ENCODE results near the gene KAT2A. TPM values are rescaled to one million over a fixed set of nuclear protein-coding genes. Genes with fewer than 3 reads are reported as not detected.

Gene KAT2A
- total RNA-seq, 1 donor from 2014 or later, result 86.2 TPM

DNA sequence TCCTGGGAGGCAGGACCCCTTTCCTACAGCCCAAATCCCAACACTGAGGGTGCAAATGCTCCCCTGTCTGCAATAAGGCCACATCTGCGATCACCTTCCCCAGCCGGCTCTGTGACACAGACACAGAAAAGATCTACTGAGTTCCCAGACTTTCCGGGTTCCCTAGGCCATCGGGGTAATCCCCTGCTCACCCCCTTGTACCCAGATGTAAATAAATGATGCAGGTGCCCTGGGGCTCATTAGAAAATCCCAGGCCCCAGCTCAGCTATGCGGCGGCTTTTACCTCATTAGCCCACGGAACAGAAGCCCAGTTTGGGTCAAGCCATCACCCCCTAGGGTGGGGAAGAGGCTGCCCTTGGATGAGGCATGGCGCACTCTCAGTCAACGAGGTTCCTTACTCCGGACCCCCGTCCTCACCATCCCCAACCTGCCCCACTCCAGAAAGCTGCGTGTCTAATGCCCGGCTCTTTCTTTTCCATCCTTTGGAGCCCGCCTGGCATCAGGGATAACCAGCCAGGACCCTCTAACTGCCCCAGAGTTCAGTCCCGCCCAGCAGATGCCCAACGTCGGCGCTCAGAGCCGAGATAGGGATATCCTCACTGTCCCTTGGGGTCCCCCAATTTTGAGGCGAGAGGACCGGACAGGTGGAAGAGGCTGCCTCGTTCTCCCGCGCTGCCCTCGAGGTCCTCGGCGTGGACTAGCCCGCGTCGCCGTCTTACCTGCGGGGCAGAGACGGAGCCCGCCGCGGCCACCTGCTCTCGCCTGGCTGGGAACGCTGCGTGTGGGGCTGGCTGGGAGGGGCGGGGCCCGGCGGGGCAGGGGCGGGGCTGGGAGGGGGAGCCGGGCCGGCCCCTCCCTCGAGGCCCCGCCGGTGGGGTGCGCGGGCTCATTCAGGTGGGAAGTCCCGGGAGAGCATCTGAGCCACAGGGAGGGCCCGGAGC, 23.2 kb downstream of the KAT2A start, which contains the start of gene ZNF385C:
Gene ZNF385C, minus strand, starts transcription at position 783 of the 941 bp plus-strand sequence. CDS start 35,417 bp downstream, outside the sequence.
- H3K27ac Mint-ChIP-seq, result no peak within 1 kb of the TSS
- H3K36me3 Mint-ChIP-seq, result no peaks in the 10 kb centered on the region
- no peaks in the 10 kb centered on the region for H3K9me3 Mint-ChIP-seq
- peaks cover 60% of the 10 kb centered on the region for H3K27me3 Mint-ChIP-seq (ENCODE audit: low read depth)
- DNase-seq (ENCODE audit: low spot score in 2 of 2, unreplicated experiment in 2 of 2), result no peak
- no peak within 1 kb of the TSS for H3K4me3 Mint-ChIP-seq
- TF ChIP-seq CTCF (IDR thresholded peaks at IDR 0.05; ENCODE audit: unreplicated experiment), result no peak
- H3K4me1 Mint-ChIP-seq, result peaks cover 8% of the 10 kb centered on the region

DNA sequence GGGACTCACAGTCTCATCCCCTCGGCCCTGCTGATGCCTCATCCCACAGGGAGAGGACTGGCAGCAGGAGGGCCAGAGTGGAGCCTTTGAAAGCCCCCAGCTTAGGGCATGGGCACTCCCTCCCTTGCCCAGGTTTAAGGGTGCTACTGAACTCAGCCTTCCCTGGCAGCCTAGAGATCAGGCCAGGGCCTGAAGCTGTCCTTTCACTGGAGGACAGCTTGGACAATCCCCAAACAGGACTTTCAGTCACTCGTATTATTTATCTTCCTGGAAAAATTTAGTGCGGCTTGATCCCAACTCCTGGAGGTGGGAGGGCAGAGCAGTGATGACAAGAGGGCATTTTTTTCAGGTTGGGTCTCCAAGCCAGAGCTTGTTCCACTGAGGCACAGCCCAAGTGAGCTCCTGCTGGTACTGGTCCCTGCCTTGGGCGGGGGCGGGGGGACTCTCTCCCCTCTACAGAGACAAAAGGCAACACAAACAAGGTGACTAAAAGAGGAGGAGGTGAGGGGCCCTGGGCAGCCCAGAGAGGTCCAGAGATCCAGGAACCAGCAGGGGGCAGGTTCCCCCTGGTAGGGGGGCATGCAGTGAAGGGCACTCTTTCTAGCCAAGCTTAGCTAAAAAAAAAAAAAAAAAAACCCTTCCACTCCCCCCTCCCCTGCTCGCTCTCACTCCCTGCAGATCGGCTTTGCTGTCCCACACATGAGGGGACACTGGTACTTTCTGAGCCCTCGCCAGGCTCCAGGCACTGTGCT, 24.6 kb downstream of the KAT2A start:
- peak; percentile 11 for TF ChIP-seq CTCF (IDR thresholded peaks at IDR 0.05; ENCODE audit: unreplicated experiment)
- DNase-seq (ENCODE audit: low spot score in 2 of 2, unreplicated experiment in 2 of 2), result no peak
- H3K27me3 Mint-ChIP-seq (ENCODE audit: low read depth), result peaks cover 55% of the 10 kb centered on the region

GRCh38 chr17:42094375-42095069, 26.6 kb downstream of the KAT2A start:
- DNase-seq (ENCODE audit: low spot score in 2 of 2, unreplicated experiment in 2 of 2), result no peak
- no peak for TF ChIP-seq CTCF (IDR thresholded peaks at IDR 0.05; ENCODE audit: unreplicated experiment)
- Mint-ChIP-seq H3K27ac (no peak overlapping the region), H3K9me3 (no peaks in the 10 kb centered on the region), H3K4me1 (peaks cover 9% of the 10 kb centered on the region), H3K4me3 (no peak overlapping the region), H3K36me3 (no peaks in the 10 kb centered on the region), H3K27me3 (ENCODE audit: low read depth) (peaks cover 57% of the 10 kb centered on the region)

More for the DNA sequence above, 24.6 kb downstream of the KAT2A start:
- no peak overlapping the region for H3K4me3 Mint-ChIP-seq
- H3K4me1 Mint-ChIP-seq, result peaks cover 8% of the 10 kb centered on the region
- no peaks in the 10 kb centered on the region for H3K36me3 Mint-ChIP-seq
- H3K27ac Mint-ChIP-seq, result no peak overlapping the region
- H3K9me3 Mint-ChIP-seq, result no peaks in the 10 kb centered on the region

DNA sequence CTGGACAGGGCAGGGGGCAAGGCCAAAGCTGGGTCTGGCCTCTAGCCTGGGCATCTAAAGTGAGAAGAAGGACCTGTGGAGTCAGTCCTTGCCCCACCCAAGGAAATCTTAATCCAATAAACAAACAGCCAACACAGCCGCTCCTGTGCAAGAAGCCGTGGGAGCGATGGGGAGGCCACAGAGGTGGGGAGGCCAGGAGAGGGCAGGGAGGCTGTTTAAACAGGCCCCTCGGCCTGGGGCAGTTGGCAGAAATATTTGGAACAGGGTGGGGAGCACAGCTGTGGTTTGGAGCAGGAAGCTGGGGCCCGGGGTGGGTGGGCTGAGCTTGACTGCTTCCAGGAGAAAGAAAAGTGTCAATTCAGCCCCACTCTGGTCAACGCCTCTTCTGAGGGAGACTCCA, 28.2 kb downstream of the KAT2A start:
- no peak for TF ChIP-seq CTCF (IDR thresholded peaks at IDR 0.05; ENCODE audit: unreplicated experiment)
- H3K4me1 Mint-ChIP-seq, result peaks cover 10% of the 10 kb centered on the region
- no peak overlapping the region for H3K4me3 Mint-ChIP-seq
- H3K36me3 Mint-ChIP-seq, result no peaks in the 10 kb centered on the region
- no peak overlapping the region for H3K27ac Mint-ChIP-seq
- no peaks in the 10 kb centered on the region for H3K9me3 Mint-ChIP-seq
- no peak for DNase-seq (ENCODE audit: low spot score in 2 of 2, unreplicated experiment in 2 of 2)
- H3K27me3 Mint-ChIP-seq (ENCODE audit: low read depth), result peaks cover 45% of the 10 kb centered on the region

- Mint-ChIP-seq H3K36me3 (no peaks in the 10 kb centered on the region), H3K9me3 (no peaks in the 10 kb centered on the region), H3K4me3 (no peak overlapping the region), H3K4me1 (peaks cover 13% of the 10 kb centered on the region), H3K27me3 (ENCODE audit: low read depth) (peaks cover 28% of the 10 kb centered on the region), H3K27ac (no peak overlapping the region)
- DNase-seq (ENCODE audit: low spot score in 2 of 2, unreplicated experiment in 2 of 2), result no peak
- no peak for TF ChIP-seq CTCF (IDR thresholded peaks at IDR 0.05; ENCODE audit: unreplicated experiment)
Observed at GRCh38 chr17:42090964-42091790, 30.0 kb downstream of the KAT2A start.
